ENCODE measurements around the gene CTXND1.
A peak's percentile ranks its signal among the peaks of the same experiment; 100 is the strongest.

CTXND1 gene

DNA sequence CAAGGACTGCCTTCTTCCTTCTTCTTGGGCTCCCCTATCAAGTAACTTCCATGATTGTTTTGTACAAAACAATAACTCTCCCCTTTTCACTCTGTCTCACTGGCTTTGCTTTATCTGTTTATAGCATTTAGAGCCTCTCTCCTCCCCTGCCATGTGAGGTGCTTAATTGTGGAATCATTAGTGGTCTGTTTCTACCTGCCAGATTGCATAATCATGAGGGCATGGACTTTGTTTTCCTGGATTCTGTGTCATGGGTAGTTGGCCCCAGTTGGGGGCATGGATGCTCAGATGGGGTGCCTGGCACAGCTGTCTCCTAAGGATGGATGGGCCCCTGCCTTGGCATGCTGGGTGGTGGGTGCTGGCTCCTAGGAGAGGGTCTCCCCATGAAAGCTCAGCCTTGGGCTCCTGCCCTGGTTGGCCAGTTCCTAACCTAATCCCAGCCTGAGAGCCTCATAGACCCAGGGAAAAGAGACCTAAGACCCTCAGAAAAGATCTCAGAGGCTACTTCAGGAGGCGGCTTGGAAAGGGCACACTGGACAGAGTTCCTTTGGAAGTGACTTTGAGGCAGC, 8.0 kb upstream of the CTXND1 start:
- Histone ChIP-seq H3K36me3 (ENCODE audit: control insufficient read depth, insufficient read depth, low read length) (no peaks in the 10 kb centered on the region), H2AK5ac (ENCODE audit: low read length) (no peak overlapping the region), H3K56ac (ENCODE audit: low read length) (no peak overlapping the region), H3K18ac (ENCODE audit: low read length) (no peak overlapping the region), H4K8ac (ENCODE audit: low read depth, low read length) (no peak overlapping the region), H2BK15ac (replicated peaks; ENCODE audit: low read depth) (no peak overlapping the region), H3K4me2 (ENCODE audit: low read length) (no peak overlapping the region), H4K5ac (ENCODE audit: low read length) (no peak overlapping the region), H3K79me1 (ENCODE audit: low read length) (no peaks in the 10 kb centered on the region), H3K4me3 (ENCODE audit: low read length) (no peak overlapping the region), H3K27me3 (ENCODE audit: insufficient read depth, low read length, poor library complexity) (no peaks in the 10 kb centered on the region), H3K9ac (ENCODE audit: low read length) (no peak overlapping the region), H3K27ac (ENCODE audit: low read depth, low read length) (no peak overlapping the region), H2BK120ac (ENCODE audit: low read depth, low read length) (no peak overlapping the region), H2BK5ac (ENCODE audit: low read length) (no peak overlapping the region), H3K4ac (ENCODE audit: low read depth, low read length) (no peak overlapping the region), H3K4me1 (ENCODE audit: control insufficient read depth, low read depth, low read length) (no peaks in the 10 kb centered on the region), H3K23ac (ENCODE audit: low read length) (peak overlapping the region; percentile 16), H3K79me2 (ENCODE audit: control insufficient read depth, insufficient read depth, low read length) (no peaks in the 10 kb centered on the region)
- DNase-seq, result no peak
- WGBS (ENCODE audit: extremely low coverage, insufficient coverage, low lambda C conversion rate), result no CpG with 5 or more reads among the region's 1 CpG

DNA sequence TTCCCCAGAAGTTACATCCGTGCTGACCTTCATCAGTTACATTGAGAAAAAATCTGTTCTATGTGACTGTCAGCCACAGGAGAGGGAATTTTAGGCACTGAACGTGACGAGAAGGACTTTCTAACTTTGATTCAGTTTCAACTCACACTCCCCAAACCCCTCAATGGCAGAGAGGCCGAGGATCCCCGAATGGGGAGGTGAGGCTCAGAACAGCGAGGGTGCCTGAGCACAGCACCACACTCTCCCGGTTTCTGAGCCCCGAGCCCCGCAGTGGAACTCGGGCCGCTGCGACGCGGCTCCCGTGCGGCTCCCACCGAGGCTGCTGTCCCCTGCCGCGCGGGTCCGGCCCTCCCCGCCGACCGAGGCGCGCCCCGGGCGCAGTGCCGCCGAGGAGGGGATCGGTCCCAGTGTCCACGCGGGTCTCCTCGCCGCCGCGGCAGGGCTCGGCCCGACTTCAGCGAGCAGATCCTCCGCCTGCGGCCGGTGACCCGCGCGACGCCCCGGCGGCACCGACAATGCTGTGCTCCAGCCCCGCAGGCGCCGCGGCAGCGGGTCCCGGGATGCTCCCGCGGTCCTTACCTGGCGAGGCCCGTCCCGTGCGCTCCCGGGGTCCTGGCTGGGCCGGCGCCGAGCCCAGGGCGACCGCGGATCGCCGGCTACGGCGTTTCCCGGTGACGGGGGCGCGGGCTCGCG, 439 bp downstream of the CTXND1 start:
- Histone ChIP-seq H3K79me1 (ENCODE audit: low read length) (no peaks in the 10 kb centered on the region), H2BK120ac (ENCODE audit: low read depth, low read length) (no peak overlapping the region), H3K4ac (ENCODE audit: low read depth, low read length) (no peak overlapping the region), H3K4me1 (ENCODE audit: control insufficient read depth, low read depth, low read length) (no peaks in the 10 kb centered on the region), H3K27ac (ENCODE audit: low read depth, low read length) (no peak overlapping the region), H3K4me3 (ENCODE audit: low read length) (peak overlapping the region; percentile 5), H3K56ac (ENCODE audit: low read length) (peak overlapping the region; percentile 65), H3K27me3 (ENCODE audit: insufficient read depth, low read length, poor library complexity) (peaks cover 15% of the 10 kb centered on the region), H4K8ac (ENCODE audit: low read depth, low read length) (no peak overlapping the region), H3K79me2 (ENCODE audit: control insufficient read depth, insufficient read depth, low read length) (no peaks in the 10 kb centered on the region), H3K36me3 (ENCODE audit: control insufficient read depth, insufficient read depth, low read length) (no peaks in the 10 kb centered on the region), H2BK5ac (ENCODE audit: low read length) (no peak overlapping the region), H3K4me2 (ENCODE audit: low read length) (peak overlapping the region; percentile 39), H2BK15ac (replicated peaks; ENCODE audit: low read depth) (no peak overlapping the region), H3K18ac (ENCODE audit: low read length) (peak overlapping the region; percentile 45), H2AK5ac (ENCODE audit: low read length) (no peak overlapping the region), H3K9ac (ENCODE audit: low read length) (peak overlapping the region; percentile 45), H4K5ac (ENCODE audit: low read length) (no peak overlapping the region), H3K23ac (ENCODE audit: low read length) (no peak overlapping the region)
- no peak for DNase-seq
- WGBS (ENCODE audit: extremely low coverage, insufficient coverage, low lambda C conversion rate), result no CpG with 5 or more reads among the region's 79 CpGs

DNA sequence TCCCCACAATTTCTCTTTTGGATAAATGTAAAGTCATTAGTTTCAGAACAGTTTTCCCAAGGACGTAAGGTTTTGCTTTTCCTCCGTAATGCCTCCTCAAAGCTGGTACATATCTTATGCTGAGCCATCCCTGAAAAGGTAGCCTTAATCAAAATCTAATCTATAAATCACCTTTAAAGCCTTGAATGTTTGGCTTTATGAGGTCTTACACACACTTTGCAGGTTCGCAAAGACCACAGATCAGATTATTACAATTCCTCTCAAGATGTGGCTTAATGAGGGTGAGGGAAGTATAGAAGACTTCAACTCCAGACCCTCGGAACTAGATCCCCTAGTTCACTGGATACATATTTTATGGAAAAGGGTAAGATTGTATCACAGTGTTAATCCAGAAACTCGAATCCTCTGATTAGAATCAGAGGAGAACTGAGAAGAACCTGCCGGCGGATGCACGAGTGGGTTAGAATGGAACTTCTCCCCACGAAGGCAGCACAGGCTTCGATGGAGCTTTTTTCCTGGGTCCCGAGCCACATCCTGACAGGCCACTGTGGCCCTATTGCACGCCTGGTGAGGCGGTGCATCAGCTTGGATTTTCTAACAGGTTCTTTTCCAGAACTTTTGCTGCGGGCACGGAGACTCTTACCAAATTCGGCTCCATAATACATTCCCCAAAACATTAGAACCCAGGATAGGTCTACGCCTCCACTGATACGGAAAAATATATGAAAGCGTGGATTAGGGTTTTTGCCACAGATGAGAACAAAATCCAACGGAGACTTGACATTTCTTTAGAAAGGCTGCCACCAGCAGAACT, 1.2 kb downstream of the CTXND1 start:
- H2BK5ac ChIP-seq (ENCODE audit: low read length), result no peak overlapping the region
- H3K27ac ChIP-seq (ENCODE audit: low read depth, low read length), result no peak overlapping the region
- no peak overlapping the region for H3K9ac ChIP-seq (ENCODE audit: low read length)
- H3K27me3 ChIP-seq (ENCODE audit: insufficient read depth, low read length, poor library complexity), result peaks cover 15% of the 10 kb centered on the region
- no peaks in the 10 kb centered on the region for H3K4me1 ChIP-seq (ENCODE audit: control insufficient read depth, low read depth, low read length)
- H3K36me3 ChIP-seq (ENCODE audit: control insufficient read depth, insufficient read depth, low read length), result no peaks in the 10 kb centered on the region
- H2AK5ac ChIP-seq (ENCODE audit: low read length), result no peak overlapping the region
- H3K4me2 ChIP-seq (ENCODE audit: low read length), result no peak overlapping the region
- H3K79me1 ChIP-seq (ENCODE audit: low read length), result no peaks in the 10 kb centered on the region
- H3K4me3 ChIP-seq (ENCODE audit: low read length), result no peak overlapping the region
- H4K5ac ChIP-seq (ENCODE audit: low read length), result no peak overlapping the region
- DNase-seq, result no peak
- H3K56ac ChIP-seq (ENCODE audit: low read length), result no peak overlapping the region
- no CpG with 5 or more reads among the region's 20 CpGs for WGBS (ENCODE audit: extremely low coverage, insufficient coverage, low lambda C conversion rate)
- no peak overlapping the region for H2BK120ac ChIP-seq (ENCODE audit: low read depth, low read length)
- no peaks in the 10 kb centered on the region for H3K79me2 ChIP-seq (ENCODE audit: control insufficient read depth, insufficient read depth, low read length)
- H4K8ac ChIP-seq (ENCODE audit: low read depth, low read length), result no peak overlapping the region
- H3K4ac ChIP-seq (ENCODE audit: low read depth, low read length), result no peak overlapping the region
- no peak overlapping the region for H3K23ac ChIP-seq (ENCODE audit: low read length)
- H3K18ac ChIP-seq (ENCODE audit: low read length), result no peak overlapping the region
- no peak overlapping the region for H2BK15ac ChIP-seq (replicated peaks; ENCODE audit: low read depth)

DNA sequence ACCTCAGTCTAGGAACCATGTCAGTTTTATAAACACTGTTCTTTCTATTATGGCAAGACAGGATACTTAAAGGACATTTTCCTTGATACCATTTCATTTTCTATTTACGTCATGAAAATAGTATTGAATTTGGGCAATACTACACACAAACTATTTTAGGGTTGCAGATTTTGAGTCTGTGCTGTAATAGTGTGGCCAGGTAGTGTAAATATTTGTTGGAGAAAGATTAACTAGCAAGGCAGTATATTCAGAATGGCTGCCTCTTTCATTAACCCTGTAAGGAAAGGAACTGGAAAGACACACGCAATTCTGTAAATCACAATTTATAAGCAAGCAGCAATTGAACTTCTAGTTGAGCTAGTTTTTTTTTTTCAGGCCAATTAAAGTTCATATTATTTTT, 2.0 kb downstream of the CTXND1 start:
- H4K5ac ChIP-seq (ENCODE audit: low read length), result no peak overlapping the region
- H2BK15ac ChIP-seq (replicated peaks; ENCODE audit: low read depth), result no peak overlapping the region
- no peak overlapping the region for H3K4ac ChIP-seq (ENCODE audit: low read depth, low read length)
- H3K4me3 ChIP-seq (ENCODE audit: low read length), result no peak overlapping the region
- no peak overlapping the region for H2AK5ac ChIP-seq (ENCODE audit: low read length)
- H3K9ac ChIP-seq (ENCODE audit: low read length), result no peak overlapping the region
- no peak overlapping the region for H3K23ac ChIP-seq (ENCODE audit: low read length)
- no peak overlapping the region for H3K27ac ChIP-seq (ENCODE audit: low read depth, low read length)
- no CpG with 5 or more reads among the region's 2 CpGs for WGBS (ENCODE audit: extremely low coverage, insufficient coverage, low lambda C conversion rate)
- no peak overlapping the region for H3K56ac ChIP-seq (ENCODE audit: low read length)
- H3K79me1 ChIP-seq (ENCODE audit: low read length), result no peaks in the 10 kb centered on the region
- no peak overlapping the region for H2BK120ac ChIP-seq (ENCODE audit: low read depth, low read length)
- H3K4me2 ChIP-seq (ENCODE audit: low read length), result no peak overlapping the region
- no peak overlapping the region for H3K18ac ChIP-seq (ENCODE audit: low read length)
- H4K8ac ChIP-seq (ENCODE audit: low read depth, low read length), result no peak overlapping the region
- H3K27me3 ChIP-seq (ENCODE audit: insufficient read depth, low read length, poor library complexity), result peaks cover 15% of the 10 kb centered on the region
- H2BK5ac ChIP-seq (ENCODE audit: low read length), result no peak overlapping the region
- H3K79me2 ChIP-seq (ENCODE audit: control insufficient read depth, insufficient read depth, low read length), result no peaks in the 10 kb centered on the region
- H3K4me1 ChIP-seq (ENCODE audit: control insufficient read depth, low read depth, low read length), result no peaks in the 10 kb centered on the region
- no peak for DNase-seq
- H3K36me3 ChIP-seq (ENCODE audit: control insufficient read depth, insufficient read depth, low read length), result no peaks in the 10 kb centered on the region

GRCh38 chr15:80247320-80247719, 4.7 kb downstream of the CTXND1 start:
- Histone ChIP-seq H3K4me1 (ENCODE audit: control insufficient read depth, low read depth, low read length) (peaks cover 3% of the 10 kb centered on the region), H3K4me2 (ENCODE audit: low read length) (no peak overlapping the region), H3K4ac (ENCODE audit: low read depth, low read length) (no peak overlapping the region), H4K8ac (ENCODE audit: low read depth, low read length) (no peak overlapping the region), H3K36me3 (ENCODE audit: control insufficient read depth, insufficient read depth, low read length) (no peaks in the 10 kb centered on the region), H3K27me3 (ENCODE audit: insufficient read depth, low read length, poor library complexity) (peaks cover 15% of the 10 kb centered on the region), H2AK5ac (ENCODE audit: low read length) (no peak overlapping the region), H3K79me2 (ENCODE audit: control insufficient read depth, insufficient read depth, low read length) (no peaks in the 10 kb centered on the region), H3K56ac (ENCODE audit: low read length) (no peak overlapping the region), H3K4me3 (ENCODE audit: low read length) (no peak overlapping the region), H3K27ac (ENCODE audit: low read depth, low read length) (no peak overlapping the region), H4K5ac (ENCODE audit: low read length) (no peak overlapping the region), H2BK15ac (replicated peaks; ENCODE audit: low read depth) (no peak overlapping the region), H3K9ac (ENCODE audit: low read length) (no peak overlapping the region), H2BK120ac (ENCODE audit: low read depth, low read length) (no peak overlapping the region), H3K23ac (ENCODE audit: low read length) (no peak overlapping the region), H3K18ac (ENCODE audit: low read length) (no peak overlapping the region), H2BK5ac (ENCODE audit: low read length) (no peak overlapping the region), H3K79me1 (ENCODE audit: low read length) (no peaks in the 10 kb centered on the region)
- no peak for DNase-seq
- WGBS (ENCODE audit: extremely low coverage, insufficient coverage, low lambda C conversion rate), result no CpG with 5 or more reads among the region's 1 CpG

Measured in mesendoderm (in vitro differentiated cells).